Measurements from ENCODE around the gene NFASC.

DNA sequence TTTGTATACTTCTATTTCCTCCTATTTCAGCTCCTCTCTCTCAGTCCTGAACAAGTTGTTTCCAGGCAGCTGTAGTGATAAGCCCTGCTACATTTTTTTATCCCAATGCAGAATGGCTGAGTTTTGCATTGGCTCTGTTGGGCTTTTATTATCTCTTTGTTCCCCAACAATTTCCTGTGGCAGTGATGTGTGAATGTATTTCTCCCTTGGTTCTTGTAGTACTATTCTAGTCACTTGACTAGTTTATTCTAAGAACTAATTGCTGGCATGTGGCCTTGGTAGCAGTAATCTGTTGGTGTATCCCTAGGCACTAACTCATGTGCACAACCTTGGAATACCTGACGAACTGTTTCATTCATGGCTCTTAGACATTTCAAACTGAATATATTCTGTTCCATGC is 60.7 kb downstream of the NFASC start:
- TF ChIP-seq, protein P1, sequence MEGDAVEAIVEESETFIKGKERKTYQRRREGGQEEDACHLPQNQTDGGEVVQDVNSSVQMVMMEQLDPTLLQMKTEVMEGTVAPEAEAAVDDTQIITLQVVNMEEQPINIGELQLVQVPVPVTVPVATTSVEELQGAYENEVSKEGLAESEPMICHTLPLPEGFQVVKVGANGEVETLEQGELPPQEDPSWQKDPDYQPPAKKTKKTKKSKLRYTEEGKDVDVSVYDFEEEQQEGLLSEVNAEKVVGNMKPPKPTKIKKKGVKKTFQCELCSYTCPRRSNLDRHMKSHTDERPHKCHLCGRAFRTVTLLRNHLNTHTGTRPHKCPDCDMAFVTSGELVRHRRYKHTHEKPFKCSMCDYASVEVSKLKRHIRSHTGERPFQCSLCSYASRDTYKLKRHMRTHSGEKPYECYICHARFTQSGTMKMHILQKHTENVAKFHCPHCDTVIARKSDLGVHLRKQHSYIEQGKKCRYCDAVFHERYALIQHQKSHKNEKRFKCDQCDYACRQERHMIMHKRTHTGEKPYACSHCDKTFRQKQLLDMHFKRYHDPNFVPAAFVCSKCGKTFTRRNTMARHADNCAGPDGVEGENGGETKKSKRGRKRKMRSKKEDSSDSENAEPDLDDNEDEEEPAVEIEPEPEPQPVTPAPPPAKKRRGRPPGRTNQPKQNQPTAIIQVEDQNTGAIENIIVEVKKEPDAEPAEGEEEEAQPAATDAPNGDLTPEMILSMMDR (IDR thresholded peaks at IDR 0.05; ENCODE audit: insufficient read depth, low read depth, low read length), result no peak
- no peak for TF ChIP-seq EZH2 (IDR thresholded peaks at IDR 0.05; ENCODE audit: insufficient read depth, low read length)

Measured in astrocyte (in vitro differentiated cells and primary cell).